K562 (cell line): ENCODE measurements around the gene NOCT.

Source experiments
- CTCF ChIP-seq, 3 experiments: IDR thresholded peaks in 2 of 3; conservative IDR thresholded peaks in 1 of 3; 2 replicates each; pipeline ENCODE4 v1.5.1; 2011 to 2012; ENCODE audit warnings: low read length in 3 of 3, mild to moderate bottlenecking in 3 of 3, control low read depth in 2 of 3, improper control_type of control experiment in 1 of 3, inconsistent platforms in 1 of 3, low read depth in 1 of 3, mixed read lengths in 1 of 3, moderate library complexity in 1 of 3; ENCODE audit not compliant: insufficient read depth in 2 of 3
- E2F4 ChIP-seq: sonication (generic); formaldehyde crosslinking; IDR thresholded peaks from 2 replicates; pipeline ENCODE4 v1.8.0; 2022; ENCODE audit warnings: mild to moderate bottlenecking, low read depth, missing genetic modification reagents
- FOXP4 ChIP-seq: sonication (generic); formaldehyde crosslinking; IDR thresholded peaks from 2 replicates; pipeline ENCODE4 v1.8.0; 2022; ENCODE audit warnings: mild to moderate bottlenecking, missing genetic modification reagents, borderline replicate concordance
- SIN3A ChIP-seq, 2 experiments: fragments of 150-350 bp in 1 of 2; IDR thresholded peaks; 2 replicates each; pipeline ENCODE4 v1.6.1; 2011 to 2016; ENCODE audit warnings: borderline replicate concordance in 2 of 2, low read depth in 2 of 2, low read length in 2 of 2, mild to moderate bottlenecking in 2 of 2, moderate library complexity in 2 of 2; ENCODE audit not compliant: control insufficient read depth in 1 of 2

GRCh38 chr4:139015948-139016471 lies 429 bp downstream of the NOCT start:
- no peak for TF ChIP-seq FOXP4 (CRISPR knock-in tag)
- TF ChIP-seq SIN3A (IDR thresholded peaks at IDR 0.05; ENCODE audit: borderline replicate concordance in 2 of 2, control insufficient read depth in 1 of 2, low read depth in 2 of 2, low read length in 2 of 2): peak in 1 of 2 experiments; percentile 20; a peak in 2 of 4 replicates
- TF ChIP-seq E2F4 (CRISPR knock-in tag): no peak
- TF ChIP-seq CTCF (IDR thresholded peaks at IDR 0.05 in 2 of 3, conservative IDR thresholded peaks at IDR 0.05 in 1 of 3; ENCODE audit: insufficient read depth in 2 of 3, low read depth in 1 of 3, low read length in 3 of 3): peak in 1 of 3 experiments; percentile 13; a peak in 1 of 6 replicates
